HG03571 (cell line): ENCODE data around the gene ZC3H12C.
"Not testable (repeated sequence)": the region's sequence is repeated elsewhere in the genome, so short reads cannot be mapped to it uniquely, and the experiment has no call there.

ENCODE experiments used
- ATAC-seq: cut with Tn5 transposase; IDR thresholded peaks from one replicate; pipeline ENCODE4 v1.9.1; 2021; ENCODE audit not compliant: unreplicated experiment

Gene ZC3H12C

DNA sequence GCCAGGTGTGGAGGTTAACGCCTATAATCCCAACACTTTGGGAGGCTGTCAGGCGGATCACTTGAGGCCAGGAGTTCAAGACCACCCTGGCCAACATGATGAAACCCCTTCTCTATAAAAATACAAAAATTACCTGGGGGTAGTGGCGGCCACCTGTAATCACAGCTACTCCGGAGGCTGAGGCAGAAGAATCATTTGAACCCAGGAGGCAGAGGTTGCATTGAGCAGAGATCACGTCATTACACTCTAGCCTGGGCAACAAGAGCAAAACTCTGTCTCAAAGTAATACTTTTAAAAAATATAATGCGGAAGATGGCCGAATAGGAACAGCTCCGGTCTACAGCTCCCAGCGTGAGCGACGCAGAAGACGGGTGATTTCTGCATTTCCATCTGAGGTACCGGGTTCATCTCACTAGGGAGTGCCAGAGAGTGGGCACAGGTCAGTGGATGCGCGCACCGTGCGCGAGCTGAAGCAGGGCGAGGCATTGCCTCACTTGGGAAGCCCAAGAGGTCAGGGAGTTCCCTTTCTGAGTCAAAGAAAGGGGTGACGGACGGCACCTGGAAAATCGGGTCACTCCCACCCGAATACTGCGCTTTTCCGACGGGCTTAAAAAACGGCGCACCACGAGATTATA is 115.6 kb downstream of the ZC3H12C start:
- ATAC-seq, result not testable (repeated sequence)

DNA sequence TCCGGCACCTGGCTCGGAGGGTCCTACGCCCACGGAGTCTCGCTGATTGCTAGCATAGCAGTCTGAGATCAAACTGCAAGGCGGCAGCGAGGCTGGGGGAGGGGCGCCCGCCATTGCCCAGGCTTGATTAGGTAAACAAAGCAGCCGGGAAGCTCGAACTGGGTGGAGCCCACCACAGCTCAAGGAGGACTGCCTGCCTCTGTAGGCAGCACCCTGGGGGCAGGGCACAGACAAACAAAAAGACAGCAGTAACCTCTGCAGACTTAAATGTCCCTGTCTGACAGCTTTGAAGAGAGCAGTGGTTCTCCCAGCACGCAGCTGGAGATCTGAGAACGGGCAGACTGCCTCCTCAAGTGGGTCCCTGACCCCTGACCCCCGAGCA is 116.1 kb downstream of the ZC3H12C start:
- ATAC-seq, result not testable (repeated sequence)

DNA sequence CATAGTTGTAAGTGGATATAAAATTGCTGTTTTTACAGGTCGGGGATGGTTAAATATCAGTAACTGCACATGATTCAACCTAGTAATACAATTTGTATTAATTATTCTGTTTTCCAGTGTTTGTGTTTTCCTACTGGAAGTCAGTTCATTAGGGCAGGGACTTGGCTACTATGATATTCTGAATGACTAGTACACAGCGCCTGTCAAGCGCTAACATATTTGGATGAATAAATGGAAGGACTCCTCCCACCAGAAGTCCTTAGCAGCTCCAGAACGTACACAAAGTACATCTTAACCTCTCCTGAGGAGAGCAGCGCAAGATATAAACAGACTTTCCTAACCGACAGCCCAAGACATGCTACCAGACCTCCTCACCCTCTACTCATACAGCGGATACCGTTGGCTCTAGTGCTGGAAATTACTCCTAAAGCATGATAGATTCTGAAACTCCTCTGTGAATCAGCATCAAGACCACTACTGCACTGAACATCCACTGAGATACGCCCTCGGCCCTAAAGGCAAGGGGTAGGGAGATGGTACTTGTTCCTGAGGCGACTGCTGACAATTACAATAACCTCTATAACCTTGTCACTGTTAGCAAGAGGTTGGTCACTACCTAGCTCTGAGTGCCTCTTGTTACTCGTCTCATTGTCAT is 124.2 kb downstream of the ZC3H12C start:
- ATAC-seq, result no peak

DNA sequence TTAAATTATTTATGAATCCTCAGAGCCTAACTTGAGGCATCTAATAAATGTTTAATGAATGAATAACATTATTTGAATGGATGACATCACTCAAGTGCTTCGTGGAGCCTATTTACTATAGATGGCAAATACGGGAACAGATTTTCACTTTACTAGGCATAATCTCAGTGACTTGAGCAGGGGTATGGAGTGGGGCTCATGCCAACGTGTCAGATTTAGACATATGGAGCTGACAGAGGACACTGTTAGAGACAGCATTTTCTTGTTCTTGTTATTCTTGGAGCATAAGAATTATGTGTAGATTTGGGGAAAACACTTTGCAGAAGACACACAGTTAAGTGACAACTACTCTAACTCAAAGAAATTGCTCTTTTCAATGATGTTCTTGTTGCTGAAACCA is 124.7 kb downstream of the ZC3H12C start:
- ATAC-seq, result no peak

DNA sequence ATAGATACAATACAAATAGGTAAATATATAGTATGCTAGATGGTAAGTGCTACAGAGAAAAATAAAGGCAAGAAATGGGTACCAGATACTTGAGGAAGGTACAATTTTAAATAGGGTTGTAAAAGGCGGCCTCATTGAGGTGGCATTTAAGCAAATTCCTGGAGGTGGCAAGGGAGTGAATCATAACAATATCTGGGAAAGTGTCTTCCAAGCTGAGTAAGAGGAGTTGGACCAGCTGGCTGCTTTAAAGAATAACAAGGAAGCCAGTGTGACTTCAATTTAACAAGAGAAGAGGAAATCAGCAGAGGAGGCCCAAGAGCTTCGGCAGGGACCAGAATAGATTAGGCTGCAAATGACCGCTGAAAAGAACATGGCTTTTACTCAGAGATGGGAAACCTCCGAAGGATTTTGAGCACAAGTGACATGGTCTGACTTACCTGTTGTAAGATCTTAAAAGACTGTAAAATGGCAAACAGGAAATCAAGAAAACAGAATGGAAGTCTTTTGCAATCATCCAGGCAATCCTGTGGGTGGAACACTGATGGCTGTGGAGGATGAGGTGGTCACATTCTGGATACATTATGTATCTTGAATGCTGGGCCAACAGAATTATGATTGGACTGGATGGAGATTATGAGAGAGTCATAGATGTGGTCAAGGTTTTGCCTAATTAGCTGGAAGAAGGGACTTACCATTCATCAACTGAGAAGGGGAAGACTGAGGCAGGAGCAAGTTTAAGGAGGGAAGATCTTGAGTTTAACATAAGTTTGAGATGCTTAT is 126.0 kb downstream of the ZC3H12C start:
- no peak for ATAC-seq
